Activated T-helper 2 cell treated with anti-CD3 and anti-CD28 coated beads, Interferon-gamma antibody, Interleukin-2, Interleukin-4, amounts not matched to agents 10 μg/mL and 5 μg/mL and 100 μg/mL, durations not matched to agents 14 hours and 24 hours and 36 hours (primary cell): ENCODE data around the gene TMCO2. TPM values are rescaled to one million over a fixed set of nuclear protein-coding genes. Genes with fewer than 3 reads are reported as not detected.

Experiments used
- DNase-seq: peaks from one replicate; pipeline ENCODE4 v3.0.0; 2021; ENCODE audit warnings: low spot score
- H3K27ac Mint-ChIP-seq: one replicate; pipeline ENCODE4 v1.8.0; 2021; ENCODE audit warnings: mixed read lengths
- H3K27me3 Mint-ChIP-seq: one replicate; pipeline ENCODE4 v1.8.0; 2021; ENCODE audit warnings: low read depth, mixed read lengths
- H3K36me3 Mint-ChIP-seq: one replicate; pipeline ENCODE4 v1.8.0; 2021; ENCODE audit warnings: low read depth, mixed read lengths
- H3K4me1 Mint-ChIP-seq: one replicate; pipeline ENCODE4 v1.8.0; 2021; ENCODE audit warnings: low read depth, mixed read lengths
- H3K4me3 Mint-ChIP-seq: one replicate; pipeline ENCODE4 v1.8.0; 2021; ENCODE audit warnings: low read depth, mild to moderate bottlenecking, moderate library complexity, mixed read lengths
- H3K9me3 Mint-ChIP-seq: one replicate; pipeline ENCODE4 v1.8.0; 2021; ENCODE audit warnings: mixed read lengths
- intact Hi-C: fragments of 100-400 bp; cut with micrococcal nuclease; formaldehyde crosslinking; loops from one replicate; pipeline ENCODE4 v1.15.1; 2023
- total RNA-seq: library from RNA; stranded (reverse); gene quantifications from 2 replicates; pipeline ENCODE4 v1.2.3, GENCODE V29; 2022

The TMCO2 gene
- total RNA-seq, 1 donor from 2014 or later, result not detected

DNA sequence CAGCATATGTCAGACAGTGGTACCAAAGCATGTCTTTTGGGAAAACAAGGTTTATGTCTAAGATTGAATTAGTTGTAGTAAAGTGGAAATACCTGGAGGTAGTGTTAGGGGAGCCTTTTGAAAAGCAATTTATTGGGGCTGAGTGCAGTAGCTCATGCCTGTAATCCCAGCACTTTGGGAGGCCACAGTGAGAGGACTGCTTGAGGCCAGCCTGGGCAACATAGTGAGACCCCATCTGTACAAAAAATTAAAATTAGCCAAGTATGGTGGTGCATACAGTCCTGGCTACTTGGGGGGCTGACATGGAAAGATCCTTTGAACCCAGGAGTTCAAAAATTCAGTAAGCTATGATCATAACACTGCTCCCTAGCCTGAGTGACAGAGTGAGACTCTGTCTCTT, 17.6 kb downstream of the TMCO2 start:
- no peak overlapping the region for H3K27ac Mint-ChIP-seq
- no peaks in the 10 kb centered on the region for H3K27me3 Mint-ChIP-seq
- no peak for DNase-seq
- peaks cover 70% of the 10 kb centered on the region for H3K36me3 Mint-ChIP-seq
- intact Hi-C loops, result loop anchor here (2.0 kb wide), 4 partner anchors 32 to 120 kb away; no protein-coding TSS in a partner anchor
- no peak overlapping the region for H3K4me3 Mint-ChIP-seq
- no peaks in the 10 kb centered on the region for H3K9me3 Mint-ChIP-seq
- peaks cover 41% of the 10 kb centered on the region for H3K4me1 Mint-ChIP-seq

DNA sequence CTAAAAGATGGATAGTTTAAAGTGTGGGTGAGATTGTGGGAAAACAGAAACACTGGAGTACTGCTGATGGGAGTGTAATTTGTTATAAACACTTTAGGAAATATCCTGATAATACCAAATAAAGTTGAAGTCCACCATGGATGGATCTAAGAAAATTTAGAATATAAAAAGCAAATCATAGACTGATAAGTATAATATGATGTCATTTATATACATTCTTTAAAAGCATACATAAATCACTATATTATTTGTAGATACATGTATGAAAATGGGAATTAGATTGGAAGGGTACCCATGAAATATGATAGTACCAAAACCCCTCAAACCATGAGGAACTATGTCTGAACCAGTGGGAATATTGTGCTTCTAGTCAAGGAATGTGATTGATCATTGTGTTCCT, 18.2 kb downstream of the TMCO2 start:
- no peak for DNase-seq
- H3K9me3 Mint-ChIP-seq, result no peaks in the 10 kb centered on the region
- peak overlapping the region; percentile 28 for H3K27ac Mint-ChIP-seq
- H3K27me3 Mint-ChIP-seq, result no peaks in the 10 kb centered on the region
- peaks cover 40% of the 10 kb centered on the region for H3K4me1 Mint-ChIP-seq
- H3K36me3 Mint-ChIP-seq, result peaks cover 70% of the 10 kb centered on the region
- intact Hi-C loops, result loop anchor here (2.0 kb wide), 4 partner anchors 33 to 119 kb away; no protein-coding TSS in a partner anchor
- no peak overlapping the region for H3K4me3 Mint-ChIP-seq

DNA sequence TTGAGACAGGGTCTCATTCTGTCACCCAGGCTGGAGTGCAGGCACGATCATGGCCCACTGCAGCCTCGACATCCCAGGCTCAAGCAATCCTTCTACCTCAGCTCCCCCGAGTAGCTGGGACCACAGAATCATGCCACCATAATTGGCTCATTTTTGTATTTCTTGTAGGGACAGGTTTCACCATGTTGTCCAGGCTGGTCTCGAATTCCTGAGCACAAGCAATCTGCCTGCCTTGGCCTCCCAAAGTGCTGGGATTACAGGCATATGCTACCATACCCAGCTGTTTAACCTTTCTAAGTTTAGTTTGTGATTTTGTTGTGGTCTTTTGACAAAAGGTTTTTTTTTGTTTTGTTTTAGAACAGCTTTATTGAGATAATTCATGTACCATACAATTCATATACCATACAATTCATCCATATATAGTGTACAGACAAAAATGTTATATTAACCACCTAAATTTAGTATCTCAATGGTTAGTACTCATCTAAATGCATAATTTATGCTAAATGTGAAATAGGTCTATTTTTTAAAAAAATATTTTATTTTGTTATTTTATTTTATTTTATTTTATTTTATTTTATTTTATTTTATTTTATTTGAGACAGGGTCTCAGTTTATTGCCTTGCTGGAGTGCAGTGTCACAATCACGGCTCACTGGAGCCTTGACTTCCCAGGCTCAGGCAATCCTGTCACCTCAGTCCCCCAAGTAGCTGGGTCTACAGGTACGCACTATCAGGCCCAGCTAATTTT, 19.2 kb downstream of the TMCO2 start:
- Mint-ChIP-seq H3K36me3 (peaks cover 65% of the 10 kb centered on the region), H3K4me1 (peaks cover 43% of the 10 kb centered on the region), H3K4me3 (no peak overlapping the region), H3K9me3 (no peaks in the 10 kb centered on the region), H3K27ac (no peak overlapping the region), H3K27me3 (no peaks in the 10 kb centered on the region)
- intact Hi-C loops, result loop anchor here (1.0 kb wide), 1 partner anchor 21 kb away; no protein-coding TSS in a partner anchor
- DNase-seq, result no peak

- no peaks in the 10 kb centered on the region for H3K27me3 Mint-ChIP-seq
- no peak for DNase-seq
- peaks cover 64% of the 10 kb centered on the region for H3K36me3 Mint-ChIP-seq
- H3K4me3 Mint-ChIP-seq, result no peak overlapping the region
- intact Hi-C loops, result loop anchor here (1.0 kb wide), 1 partner anchor 21 kb away; no protein-coding TSS in a partner anchor
- H3K27ac Mint-ChIP-seq, result no peak overlapping the region
- no peaks in the 10 kb centered on the region for H3K9me3 Mint-ChIP-seq
- peaks cover 44% of the 10 kb centered on the region for H3K4me1 Mint-ChIP-seq
These were observed 20.0 kb downstream of the TMCO2 start for GRCh38 chr1:40267767-40268187.

DNA sequence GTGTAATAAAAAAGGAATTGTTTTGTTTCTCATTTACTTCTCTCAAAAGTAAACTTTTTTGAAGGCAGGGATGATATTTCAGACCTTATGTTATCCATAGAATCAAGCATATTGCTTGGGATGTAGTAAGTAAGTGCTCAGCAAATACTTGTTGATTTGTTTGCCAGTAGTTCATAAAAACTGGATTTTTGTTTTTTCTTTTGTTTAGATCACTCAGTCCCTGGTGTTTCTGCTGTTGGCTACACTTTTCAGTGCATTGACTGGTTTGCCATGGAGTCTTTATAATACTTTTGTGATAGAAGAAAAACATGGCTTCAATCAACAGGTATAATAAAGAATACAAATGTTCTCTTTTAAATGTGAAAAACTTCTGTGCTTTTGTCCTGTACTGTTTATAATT, 20.5 kb downstream of the TMCO2 start:
- Mint-ChIP-seq H3K36me3 (peaks cover 64% of the 10 kb centered on the region), H3K4me3 (no peak overlapping the region), H3K27ac (no peak overlapping the region), H3K9me3 (no peaks in the 10 kb centered on the region), H3K4me1 (peaks cover 40% of the 10 kb centered on the region), H3K27me3 (no peaks in the 10 kb centered on the region)
- DNase-seq, result no peak
- intact Hi-C loops, result no loop called here

GRCh38 chr1:40270152-40270834, 22.6 kb downstream of the TMCO2 start:
- Mint-ChIP-seq H3K36me3 (peaks cover 64% of the 10 kb centered on the region), H3K4me3 (peak overlapping the region; percentile 28), H3K27ac (peak overlapping the region; percentile 95), H3K27me3 (no peaks in the 10 kb centered on the region), H3K9me3 (no peaks in the 10 kb centered on the region), H3K4me1 (peaks cover 31% of the 10 kb centered on the region)
- DNase-seq, result no peak
- intact Hi-C loops, result loop anchor here (1.0 kb wide), 1 partner anchor 38 kb away; no protein-coding TSS in a partner anchor

- peaks cover 61% of the 10 kb centered on the region for H3K36me3 Mint-ChIP-seq
- no peaks in the 10 kb centered on the region for H3K27me3 Mint-ChIP-seq
- intact Hi-C loops, result no loop called here
- peak overlapping the region; percentile 54 for H3K27ac Mint-ChIP-seq
- no peak overlapping the region for H3K4me3 Mint-ChIP-seq
- peaks cover 27% of the 10 kb centered on the region for H3K4me1 Mint-ChIP-seq
- H3K9me3 Mint-ChIP-seq, result no peaks in the 10 kb centered on the region
- DNase-seq, result no peak
These were observed 25.0 kb downstream of the TMCO2 start for GRCh38 chr1:40272653-40273213.

DNA sequence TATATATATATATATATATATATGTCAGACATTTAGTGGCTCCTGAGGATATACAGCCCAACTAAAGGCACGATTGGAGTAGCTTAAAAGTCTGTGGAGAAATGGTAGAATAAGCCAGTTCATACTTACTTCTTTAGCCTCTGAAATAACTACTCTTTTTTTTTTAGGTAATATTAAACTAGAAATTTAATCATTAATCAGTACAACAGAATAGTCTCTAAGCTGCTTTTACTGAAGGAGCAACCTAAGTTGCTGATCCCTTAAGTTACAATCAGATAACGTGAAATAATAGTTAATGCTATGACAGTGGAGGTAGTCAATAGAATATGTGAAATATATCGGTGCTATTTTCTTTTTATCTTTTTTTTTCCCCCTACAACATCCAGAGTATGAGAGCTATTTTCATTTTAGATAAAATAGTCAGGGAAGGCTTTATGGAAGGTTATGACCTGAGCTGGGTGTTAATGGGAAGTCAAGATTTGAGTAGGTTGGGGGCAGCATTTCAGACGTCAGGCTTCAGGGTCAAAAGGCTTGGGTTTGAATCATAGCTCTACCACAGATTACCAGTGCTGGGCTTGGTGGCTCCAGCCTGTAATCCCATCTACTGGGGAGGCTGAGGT, 25.9 kb downstream of the TMCO2 start:
- H3K4me1 Mint-ChIP-seq, result peaks cover 27% of the 10 kb centered on the region
- intact Hi-C loops, result no loop called here
- no peaks in the 10 kb centered on the region for H3K27me3 Mint-ChIP-seq
- no peak overlapping the region for H3K4me3 Mint-ChIP-seq
- H3K27ac Mint-ChIP-seq, result no peak overlapping the region
- no peak for DNase-seq
- H3K36me3 Mint-ChIP-seq, result peaks cover 56% of the 10 kb centered on the region
- H3K9me3 Mint-ChIP-seq, result no peaks in the 10 kb centered on the region

GRCh38 chr1:40274331-40274730, 26.6 kb downstream of the TMCO2 start:
- Mint-ChIP-seq H3K27ac (no peak overlapping the region), H3K4me1 (peaks cover 27% of the 10 kb centered on the region), H3K36me3 (peaks cover 60% of the 10 kb centered on the region), H3K27me3 (no peaks in the 10 kb centered on the region), H3K9me3 (no peaks in the 10 kb centered on the region), H3K4me3 (no peak overlapping the region)
- no peak for DNase-seq
- intact Hi-C loops, result no loop called here

DNA sequence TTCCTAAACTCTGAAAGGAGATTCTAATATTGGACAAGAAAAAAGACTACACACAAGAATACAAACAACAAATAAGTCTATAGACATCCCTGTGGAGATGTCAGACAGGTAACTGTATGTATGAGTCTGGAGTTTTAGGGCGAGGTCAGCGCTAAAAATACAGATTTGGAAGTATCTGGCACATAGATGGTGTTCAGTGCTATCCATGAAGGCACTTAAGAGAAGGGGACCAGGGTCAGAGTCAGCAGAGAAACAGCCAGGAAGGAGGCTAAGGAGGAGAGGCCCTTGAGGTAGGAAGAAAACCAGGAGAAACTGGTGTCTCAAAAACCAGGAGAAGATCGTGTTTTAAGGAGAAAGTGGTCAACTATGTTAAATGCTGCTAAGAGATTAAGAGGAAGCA, 28.4 kb downstream of the TMCO2 start:
- H3K4me3 Mint-ChIP-seq, result no peak overlapping the region
- H3K27ac Mint-ChIP-seq, result peak overlapping the region; percentile 0
- intact Hi-C loops, result no loop called here
- H3K9me3 Mint-ChIP-seq, result no peaks in the 10 kb centered on the region
- no peaks in the 10 kb centered on the region for H3K27me3 Mint-ChIP-seq
- H3K36me3 Mint-ChIP-seq, result peaks cover 54% of the 10 kb centered on the region
- H3K4me1 Mint-ChIP-seq, result peaks cover 14% of the 10 kb centered on the region
- no peak for DNase-seq

GRCh38 chr1:40281853-40282252, 34.1 kb downstream of the TMCO2 start:
- Mint-ChIP-seq H3K4me1 (no peaks in the 10 kb centered on the region), H3K9me3 (no peaks in the 10 kb centered on the region), H3K36me3 (peaks cover 41% of the 10 kb centered on the region), H3K27me3 (no peaks in the 10 kb centered on the region), H3K27ac (peak overlapping the region; percentile 71), H3K4me3 (no peak overlapping the region)
- intact Hi-C loops, result no loop called here
- DNase-seq, result no peak

DNA sequence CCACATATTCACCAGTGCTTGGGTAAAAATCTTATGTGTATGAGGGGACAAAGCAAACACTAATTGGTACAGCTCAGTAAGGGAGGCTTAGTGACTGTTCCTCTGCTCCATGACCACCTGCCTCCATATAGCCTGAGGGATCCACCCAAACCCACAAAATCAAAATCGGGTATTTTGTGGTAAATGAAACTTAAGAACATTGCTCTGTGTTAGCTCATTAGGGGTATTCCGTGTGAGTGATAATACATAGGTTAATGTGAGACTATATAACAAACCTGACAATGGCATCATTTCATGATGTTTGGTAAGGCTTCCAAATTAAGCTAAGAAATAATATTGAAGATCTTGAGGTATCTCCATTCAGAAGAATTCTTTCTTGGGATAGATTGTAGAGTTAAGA, 43.6 kb downstream of the TMCO2 start:
- no peaks in the 10 kb centered on the region for H3K9me3 Mint-ChIP-seq
- peak overlapping the region; percentile 24 for H3K27ac Mint-ChIP-seq
- peaks cover 9% of the 10 kb centered on the region for H3K4me1 Mint-ChIP-seq
- DNase-seq, result no peak
- H3K27me3 Mint-ChIP-seq, result no peaks in the 10 kb centered on the region
- peaks cover 66% of the 10 kb centered on the region for H3K36me3 Mint-ChIP-seq
- intact Hi-C loops, result no loop called here
- H3K4me3 Mint-ChIP-seq, result no peak overlapping the region
